Amniotic epithelial cell (primary cell): ENCODE data around the gene GAPVD1.
"Not testable (repeated sequence)": the region's sequence is repeated elsewhere in the genome, so short reads cannot be mapped to it uniquely, and the experiment has no call there.

Source experiments
- DNase-seq: peaks from one replicate; pipeline ENCODE4 v3.0.0-alpha.2; 2010; ENCODE audit warnings: low read depth

Gene GAPVD1, protein sequence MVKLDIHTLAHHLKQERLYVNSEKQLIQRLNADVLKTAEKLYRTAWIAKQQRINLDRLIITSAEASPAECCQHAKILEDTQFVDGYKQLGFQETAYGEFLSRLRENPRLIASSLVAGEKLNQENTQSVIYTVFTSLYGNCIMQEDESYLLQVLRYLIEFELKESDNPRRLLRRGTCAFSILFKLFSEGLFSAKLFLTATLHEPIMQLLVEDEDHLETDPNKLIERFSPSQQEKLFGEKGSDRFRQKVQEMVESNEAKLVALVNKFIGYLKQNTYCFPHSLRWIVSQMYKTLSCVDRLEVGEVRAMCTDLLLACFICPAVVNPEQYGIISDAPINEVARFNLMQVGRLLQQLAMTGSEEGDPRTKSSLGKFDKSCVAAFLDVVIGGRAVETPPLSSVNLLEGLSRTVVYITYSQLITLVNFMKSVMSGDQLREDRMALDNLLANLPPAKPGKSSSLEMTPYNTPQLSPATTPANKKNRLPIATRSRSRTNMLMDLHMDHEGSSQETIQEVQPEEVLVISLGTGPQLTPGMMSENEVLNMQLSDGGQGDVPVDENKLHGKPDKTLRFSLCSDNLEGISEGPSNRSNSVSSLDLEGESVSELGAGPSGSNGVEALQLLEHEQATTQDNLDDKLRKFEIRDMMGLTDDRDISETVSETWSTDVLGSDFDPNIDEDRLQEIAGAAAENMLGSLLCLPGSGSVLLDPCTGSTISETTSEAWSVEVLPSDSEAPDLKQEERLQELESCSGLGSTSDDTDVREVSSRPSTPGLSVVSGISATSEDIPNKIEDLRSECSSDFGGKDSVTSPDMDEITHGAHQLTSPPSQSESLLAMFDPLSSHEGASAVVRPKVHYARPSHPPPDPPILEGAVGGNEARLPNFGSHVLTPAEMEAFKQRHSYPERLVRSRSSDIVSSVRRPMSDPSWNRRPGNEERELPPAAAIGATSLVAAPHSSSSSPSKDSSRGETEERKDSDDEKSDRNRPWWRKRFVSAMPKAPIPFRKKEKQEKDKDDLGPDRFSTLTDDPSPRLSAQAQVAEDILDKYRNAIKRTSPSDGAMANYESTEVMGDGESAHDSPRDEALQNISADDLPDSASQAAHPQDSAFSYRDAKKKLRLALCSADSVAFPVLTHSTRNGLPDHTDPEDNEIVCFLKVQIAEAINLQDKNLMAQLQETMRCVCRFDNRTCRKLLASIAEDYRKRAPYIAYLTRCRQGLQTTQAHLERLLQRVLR (N-terminal part only)

DNA sequence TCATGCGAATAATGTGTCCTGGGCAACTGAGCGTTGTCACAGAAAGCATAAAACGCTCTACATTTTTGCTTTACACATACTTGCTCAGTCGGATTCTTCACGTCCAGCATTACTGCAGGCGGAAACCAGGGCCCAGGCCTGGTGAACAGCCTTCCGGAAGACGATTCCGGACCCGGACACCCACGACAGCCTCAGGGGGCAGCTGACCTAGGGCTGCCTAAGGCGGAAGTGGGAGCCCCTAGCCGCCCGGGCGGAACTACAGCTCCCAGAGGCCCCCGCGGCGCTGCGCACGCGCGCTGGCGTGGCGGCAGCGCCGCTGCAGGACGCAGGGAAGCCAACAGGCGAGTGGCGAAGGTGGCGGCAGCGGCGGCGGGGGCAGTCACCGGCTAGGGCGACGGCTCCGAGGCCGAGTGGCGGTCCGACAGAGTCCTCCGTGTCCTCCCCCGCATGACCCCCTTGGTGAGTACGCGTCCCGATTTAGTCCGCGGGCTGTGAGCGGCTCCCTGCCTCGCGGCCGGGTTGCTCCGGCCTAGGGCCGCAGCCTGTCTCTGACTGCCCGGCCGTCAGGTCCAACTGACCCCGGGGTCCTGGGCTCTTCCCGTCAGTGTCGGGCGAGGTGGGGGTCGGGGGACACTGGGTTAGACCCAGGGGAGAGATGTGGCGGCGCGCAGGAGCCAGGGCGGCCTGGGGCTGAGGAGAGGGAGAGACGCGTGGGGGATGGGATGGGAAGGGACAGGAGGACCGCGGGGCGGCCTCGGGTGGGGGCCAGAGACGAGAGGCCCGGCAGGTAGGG lies at the start of gene GAPVD1:
Gene GAPVD1, plus strand, starts transcription at position 326 of the 793 bp plus-strand sequence. CDS start 37,096 bp downstream, outside the sequence.
- DNase-seq, result peak; percentile 86

GRCh38 chr9:125214186-125214585 lies 47.4 kb upstream of the GAPVD1 start:
- no peak for DNase-seq

DNA sequence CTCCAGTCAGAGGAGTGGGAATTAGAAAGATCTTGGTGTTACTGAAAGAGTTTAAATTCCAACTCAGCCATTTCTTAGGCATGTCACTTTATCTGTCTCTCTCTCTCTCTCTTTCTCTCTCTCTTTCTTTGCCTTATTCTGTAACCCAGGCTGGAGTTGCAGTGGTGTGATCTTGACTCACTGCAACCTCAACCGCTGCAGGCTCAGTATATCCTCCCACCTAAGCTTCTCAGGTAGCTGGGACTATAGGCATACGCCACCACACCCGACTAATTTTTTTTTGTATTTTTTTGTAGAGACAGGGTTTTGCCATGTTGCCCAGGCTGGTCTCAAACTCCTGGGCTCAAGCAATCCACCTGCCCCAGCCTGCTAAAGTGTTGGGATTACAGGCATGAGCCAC lies 43.0 kb upstream of the GAPVD1 start:
- DNase-seq, result no peak

DNA sequence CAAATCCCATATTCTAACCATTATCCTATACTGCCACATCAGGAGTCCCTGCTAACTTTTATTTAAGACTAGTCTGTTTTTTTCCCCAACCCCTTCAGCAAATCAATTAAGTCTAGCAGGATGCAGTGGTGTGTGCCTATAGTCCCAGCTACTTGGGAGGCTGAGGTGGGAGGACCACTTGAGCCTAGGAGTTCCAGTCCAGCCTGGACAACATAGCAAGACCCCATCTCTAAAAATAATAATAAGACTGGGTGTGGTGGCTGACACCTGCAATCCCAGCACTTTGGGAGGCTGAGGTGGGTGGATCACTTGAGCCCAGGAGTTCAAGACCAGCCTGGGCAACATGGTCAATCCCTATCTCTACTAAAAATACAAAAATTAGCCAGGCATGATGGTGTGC lies 36.8 kb upstream of the GAPVD1 start:
- DNase-seq, result not testable (repeated sequence)

DNA sequence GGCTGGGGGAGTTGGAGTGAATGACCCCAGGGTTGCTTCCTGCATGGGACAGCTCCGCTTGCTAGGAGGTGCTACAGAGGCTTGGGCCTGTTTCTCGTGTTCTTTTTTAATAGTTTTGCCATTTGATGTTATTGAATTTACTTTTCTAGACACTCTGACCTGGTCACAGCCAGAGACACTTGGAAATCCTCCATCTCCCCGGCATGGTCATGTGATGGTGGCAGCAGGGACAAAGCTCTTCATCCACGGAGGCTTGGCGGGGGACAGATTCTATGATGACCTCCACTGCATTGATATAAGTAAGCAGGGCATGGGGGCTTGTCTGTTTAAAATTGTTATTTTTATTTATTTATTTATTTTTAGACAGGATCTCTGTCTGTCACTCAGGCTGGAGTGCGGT lies 33.9 kb upstream of the GAPVD1 start:
- no peak for DNase-seq

DNA sequence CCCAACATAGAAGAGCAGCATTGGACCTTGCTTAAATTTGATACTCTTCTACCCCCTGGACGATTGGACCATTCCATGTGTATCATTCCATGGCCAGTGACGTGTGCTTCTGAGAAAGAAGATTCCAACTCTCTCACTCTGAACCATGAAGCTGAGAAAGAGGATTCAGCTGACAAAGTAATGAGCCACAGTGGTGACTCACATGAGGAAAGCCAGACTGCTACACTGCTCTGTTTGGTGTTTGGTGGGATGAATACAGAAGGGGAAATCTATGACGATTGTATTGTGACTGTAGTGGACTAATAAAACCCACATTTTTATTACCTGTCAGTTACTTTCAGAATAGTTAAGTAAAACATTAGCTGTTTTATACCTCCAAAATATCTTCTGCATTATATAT lies 27.9 kb upstream of the GAPVD1 start:
- peak; percentile 98 for DNase-seq

GRCh38 chr9:125234099-125234498 lies 27.5 kb upstream of the GAPVD1 start:
- DNase-seq, result not testable (repeated sequence)

DNA sequence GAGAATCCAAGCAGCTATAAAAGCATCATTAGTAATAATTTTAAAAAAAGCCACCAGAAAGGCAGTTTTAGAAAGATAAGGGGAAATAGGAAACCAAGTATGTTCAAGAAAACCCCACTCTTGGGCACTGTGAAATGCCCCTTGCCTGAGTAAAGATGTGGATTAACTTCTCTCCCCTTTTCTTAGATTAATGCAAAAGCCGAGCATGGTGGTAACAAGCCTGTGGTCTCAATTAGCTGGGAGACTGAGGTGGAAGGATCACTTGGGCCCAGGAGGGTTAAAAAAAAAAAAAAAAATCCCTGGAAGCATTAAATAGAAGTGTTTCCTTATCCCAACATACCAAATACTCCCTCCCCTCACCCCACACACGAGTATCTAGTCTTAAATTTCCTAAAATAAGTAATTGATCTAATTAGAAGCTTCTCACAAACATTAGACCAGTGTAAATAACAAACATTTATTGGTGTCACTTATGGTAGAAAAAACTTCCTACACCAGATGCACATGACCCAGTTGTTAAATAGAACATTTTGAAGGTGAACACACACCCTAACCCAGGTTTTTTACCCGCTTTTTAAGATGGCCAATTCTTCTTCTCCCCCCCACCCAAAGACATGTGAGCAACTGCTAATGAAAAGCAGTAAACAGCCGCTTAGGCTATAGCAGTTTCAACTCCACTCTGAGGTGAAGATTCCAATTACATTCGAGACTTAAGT lies 25.7 kb upstream of the GAPVD1 start:
- DNase-seq, result no peak

DNA sequence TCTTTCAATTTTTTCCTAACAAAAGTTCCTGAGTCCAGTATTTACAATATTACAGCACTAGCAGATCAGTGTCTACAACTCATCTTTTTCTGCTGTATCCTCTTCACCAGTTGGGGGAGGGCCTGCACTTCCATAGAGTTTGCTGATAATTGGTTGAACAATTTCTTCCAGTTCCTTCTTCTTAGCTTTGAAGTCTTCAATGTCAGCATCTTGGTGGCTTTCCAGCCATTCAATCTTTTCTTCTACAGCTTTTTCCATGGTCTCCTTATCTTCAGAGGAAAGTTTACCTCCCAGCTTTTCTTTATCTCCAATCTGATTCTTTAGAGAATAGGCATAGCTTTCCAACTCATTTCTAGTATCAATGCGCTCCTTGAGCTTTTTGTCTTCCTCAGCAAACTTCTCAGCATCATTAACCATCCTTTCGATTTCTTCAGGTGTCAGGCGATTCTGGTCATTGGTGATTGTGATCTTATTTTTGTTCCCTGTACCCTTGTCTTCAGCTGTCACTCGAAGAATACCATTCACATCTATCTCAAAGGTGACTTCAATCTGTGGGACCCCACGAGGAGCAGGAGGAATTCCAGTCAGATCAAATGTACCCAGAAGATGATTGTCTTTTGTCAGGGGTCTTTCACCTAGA lies 25.0 kb upstream of the GAPVD1 start:
- DNase-seq, result not testable (repeated sequence)

- DNase-seq, result no peak
These were observed 23.3 kb upstream of the GAPVD1 start for GRCh38 chr9:125238127-125238914.

DNA sequence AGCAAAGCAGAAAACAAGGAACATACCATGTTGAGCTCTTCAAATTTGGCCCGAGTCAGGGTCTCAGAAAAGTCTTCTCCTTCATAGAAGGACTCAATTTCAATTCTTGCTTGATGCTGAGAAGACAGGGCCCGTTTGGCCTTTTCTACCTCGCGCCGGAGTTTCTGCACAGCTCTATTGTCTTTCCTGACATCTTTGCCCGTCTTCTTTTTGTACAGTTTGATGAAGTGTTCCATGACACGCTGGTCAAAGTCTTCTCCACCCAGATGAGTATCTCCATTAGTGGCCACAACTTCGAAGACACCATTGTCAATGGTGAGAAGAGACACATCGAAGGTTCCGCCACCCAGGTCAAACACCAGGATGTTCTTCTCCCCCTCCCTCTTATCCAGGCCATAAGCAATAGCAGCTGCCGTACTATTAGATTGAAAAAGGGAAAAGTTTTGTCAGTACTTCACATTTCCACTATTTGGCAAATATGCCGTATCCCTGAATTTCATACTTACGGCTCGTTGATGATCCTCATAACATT lies 22.6 kb upstream of the GAPVD1 start:
- no peak for DNase-seq

GRCh38 chr9:125239631-125240597 lies 21.7 kb upstream of the GAPVD1 start:
- no peak for DNase-seq

DNA sequence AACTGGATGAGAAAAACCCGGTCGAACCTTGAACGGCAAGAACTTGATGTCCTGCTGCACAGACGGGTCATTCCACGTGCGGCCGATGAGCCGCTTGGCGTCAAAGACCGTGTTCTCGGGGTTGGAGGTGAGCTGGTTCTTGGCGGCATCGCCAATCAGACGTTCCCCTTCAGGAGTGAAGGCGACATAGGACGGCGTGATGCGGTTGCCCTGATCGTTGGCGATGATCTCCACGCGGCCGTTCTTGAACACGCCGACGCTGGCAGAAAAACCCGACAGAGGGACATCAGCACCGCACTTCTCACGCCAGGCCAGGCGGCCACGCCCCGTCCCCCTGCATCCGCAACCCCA lies 21.0 kb upstream of the GAPVD1 start:
- peak; percentile 26 for DNase-seq

GRCh38 chr9:125241000-125241862 lies 20.4 kb upstream of the GAPVD1 start, which contains the start of gene HSPA5:
Gene HSPA5 (minus strand): TSS chr9:125241343. CDS start chr9:125241126, 217 bp downstream.
- peak; percentile 99 for DNase-seq

DNA sequence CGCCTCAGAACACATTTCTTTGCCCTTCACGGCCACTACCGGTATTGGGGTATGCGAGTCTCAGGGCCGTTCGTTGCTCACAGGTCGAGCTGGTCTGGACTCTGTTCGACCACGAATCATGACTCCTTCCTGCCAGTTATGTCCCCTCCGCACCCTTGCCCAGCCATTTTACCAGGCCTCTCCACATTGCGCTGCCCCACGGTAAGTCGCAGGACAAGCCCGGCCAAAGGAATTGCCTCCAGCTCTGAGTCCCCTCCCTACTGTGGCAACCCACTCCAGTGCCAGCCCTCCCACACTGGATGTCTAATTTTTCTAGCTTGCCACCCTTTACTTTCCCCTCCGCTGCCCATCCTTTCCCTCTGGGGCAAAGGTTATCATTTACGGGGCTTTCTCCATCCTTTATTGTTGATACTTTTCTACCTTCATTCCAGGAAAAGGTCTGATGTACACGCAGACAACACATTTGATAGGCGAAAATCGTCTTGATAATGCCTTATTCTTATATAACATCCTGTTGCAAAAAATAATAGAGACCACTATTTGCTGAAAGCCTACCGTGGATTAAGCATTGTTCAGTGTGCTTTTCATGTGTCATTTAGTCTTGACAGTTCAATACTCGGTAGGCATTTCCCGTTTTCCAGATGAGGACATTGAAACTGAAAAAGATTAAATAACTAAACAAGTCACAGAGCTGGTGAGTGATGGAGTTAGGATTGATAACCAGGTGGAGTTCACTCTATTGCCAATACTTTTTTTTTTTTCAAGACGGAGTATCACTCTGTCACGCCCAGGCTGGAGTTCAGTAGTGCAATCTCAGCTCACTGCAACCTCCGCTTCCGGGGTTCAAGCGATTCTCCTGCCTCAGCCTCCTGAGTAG lies 19.5 kb upstream of the GAPVD1 start:
- no peak for DNase-seq

- no peak for DNase-seq
These were observed 17.8 kb upstream of the GAPVD1 start for GRCh38 chr9:125243792-125244260.
